ENCODE measurements around the gene PPA2.

Gene PPA2

GRCh38 chr4:105389167-105389566 lies 84.7 kb downstream of the PPA2 start:
- DNase-seq (ENCODE audit: low spot score) = no peak

- DNase-seq (ENCODE audit: low spot score) = no peak
These were observed 86.4 kb downstream of the PPA2 start for GRCh38 chr4:105387466-105387865.

DNA sequence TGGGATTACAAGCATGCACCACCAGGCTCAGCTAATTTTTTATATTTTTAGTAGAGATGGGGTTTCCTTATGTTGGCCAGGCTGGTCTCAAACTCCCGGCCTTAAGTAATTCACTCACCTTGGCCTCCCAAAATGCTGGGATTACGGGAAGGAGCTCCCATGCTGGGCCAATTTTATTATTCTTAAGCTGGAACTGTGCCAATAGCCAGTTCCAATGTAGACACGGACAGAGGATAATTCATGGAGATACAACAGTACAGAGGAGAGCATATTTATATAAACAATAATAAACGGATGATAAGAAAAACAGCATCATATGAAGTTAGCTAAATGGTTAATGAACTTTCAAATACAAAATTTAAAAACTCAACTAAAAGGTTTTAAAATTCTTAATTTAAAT lies 87.8 kb downstream of the PPA2 start:
- DNase-seq (ENCODE audit: low spot score) = no peak

DNA sequence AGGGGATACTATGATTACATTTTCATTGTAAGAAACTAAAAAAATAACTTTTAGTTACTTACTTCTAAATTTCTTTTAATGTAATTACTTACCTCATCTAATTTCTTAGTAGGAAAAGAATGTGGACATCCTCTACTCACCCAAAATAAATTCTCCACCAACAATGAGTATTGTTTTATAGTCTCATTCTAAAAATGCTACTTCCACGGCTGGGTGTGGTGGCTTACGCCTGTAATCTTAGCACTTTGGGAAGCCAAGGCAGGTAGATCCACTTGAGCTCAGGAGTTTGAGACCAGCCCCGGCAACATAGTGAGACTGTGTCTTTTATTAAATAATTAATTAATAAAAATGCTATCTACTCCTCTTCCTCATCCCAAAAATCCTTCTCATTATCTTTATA lies 99.8 kb downstream of the PPA2 start:
- DNase-seq (ENCODE audit: low spot score) = no peak

DNA sequence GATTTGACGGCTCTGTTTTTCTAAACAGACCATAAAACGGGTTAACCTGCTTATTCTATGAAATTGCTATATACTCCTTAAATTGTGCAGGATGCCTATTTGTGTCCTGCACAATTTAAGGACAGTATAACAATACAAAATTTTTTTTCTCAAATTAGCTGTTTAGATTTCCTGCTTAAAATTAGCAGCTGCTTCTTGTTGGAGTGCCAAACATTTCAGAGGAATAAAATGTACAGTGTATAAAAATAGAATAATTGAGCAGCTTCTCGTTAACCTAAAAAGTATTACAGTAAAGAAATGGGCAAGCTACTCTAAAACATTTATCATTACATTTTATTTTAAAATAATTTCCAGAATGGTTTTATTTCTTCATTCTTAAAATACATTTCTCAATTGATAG lies 100.5 kb downstream of the PPA2 start:
- DNase-seq (ENCODE audit: low spot score) = no peak

DNA sequence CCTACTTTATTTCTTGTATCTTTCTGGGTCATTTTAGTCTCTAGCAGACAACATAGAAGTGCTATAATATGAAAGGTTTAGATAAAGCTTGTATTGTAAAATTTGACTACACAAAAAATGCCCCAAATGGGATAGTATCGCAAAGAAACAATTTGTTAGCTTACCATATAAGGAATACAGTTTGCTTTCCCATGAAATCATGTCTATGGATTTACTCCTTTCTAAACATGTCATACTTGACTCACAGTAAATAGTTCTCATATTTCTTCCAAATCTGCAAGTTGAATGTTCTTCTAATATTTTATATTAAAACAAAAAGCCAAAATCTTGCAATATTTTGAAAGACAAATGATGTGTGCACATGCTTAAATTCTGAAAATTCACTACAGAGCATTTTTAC lies 103.9 kb downstream of the PPA2 start:
- no peak for DNase-seq (ENCODE audit: low spot score)

DNA sequence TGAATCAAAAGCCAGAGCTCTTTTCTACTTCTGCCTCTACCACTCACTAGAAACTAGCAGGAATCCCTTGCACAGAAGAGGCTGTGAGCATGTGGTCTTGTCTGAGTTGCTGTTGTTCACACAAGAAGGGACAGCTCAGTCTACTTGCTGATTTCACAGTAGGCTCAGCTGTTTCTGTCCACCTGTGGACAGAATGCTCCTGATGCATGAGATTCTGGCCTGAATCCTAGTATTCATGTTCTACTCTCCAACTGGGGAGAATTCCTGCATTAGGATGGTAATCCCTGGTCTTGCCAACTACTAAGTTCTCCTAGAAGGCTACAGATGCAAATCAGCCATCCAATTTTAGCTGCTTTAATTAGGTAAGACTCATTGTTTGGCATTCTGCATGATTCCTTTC lies 112.8 kb downstream of the PPA2 start:
- DNase-seq (ENCODE audit: low spot score) = no peak

- DNase-seq (ENCODE audit: low spot score) = no peak
These were observed 116.4 kb downstream of the PPA2 start for GRCh38 chr4:105357258-105357980.

DNA sequence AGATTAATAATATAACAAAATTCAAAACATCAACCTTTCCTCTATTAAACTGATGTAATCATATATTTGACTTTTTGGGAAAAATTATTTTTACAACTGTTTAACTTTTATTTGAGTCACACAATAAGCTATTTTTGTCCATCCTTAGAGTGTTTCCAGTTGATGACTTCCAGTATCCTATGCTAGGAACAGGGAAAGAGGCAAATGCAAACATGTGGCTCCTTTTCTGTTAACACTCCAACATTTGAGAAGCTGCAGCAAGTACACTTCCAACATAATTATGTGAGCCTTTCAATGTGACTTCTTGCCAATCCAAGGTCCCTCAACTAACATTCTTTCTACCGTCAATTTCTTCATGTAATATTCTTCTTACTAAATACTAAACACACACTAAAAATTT lies 117.7 kb downstream of the PPA2 start:
- DNase-seq (ENCODE audit: low spot score) = no peak

DNA sequence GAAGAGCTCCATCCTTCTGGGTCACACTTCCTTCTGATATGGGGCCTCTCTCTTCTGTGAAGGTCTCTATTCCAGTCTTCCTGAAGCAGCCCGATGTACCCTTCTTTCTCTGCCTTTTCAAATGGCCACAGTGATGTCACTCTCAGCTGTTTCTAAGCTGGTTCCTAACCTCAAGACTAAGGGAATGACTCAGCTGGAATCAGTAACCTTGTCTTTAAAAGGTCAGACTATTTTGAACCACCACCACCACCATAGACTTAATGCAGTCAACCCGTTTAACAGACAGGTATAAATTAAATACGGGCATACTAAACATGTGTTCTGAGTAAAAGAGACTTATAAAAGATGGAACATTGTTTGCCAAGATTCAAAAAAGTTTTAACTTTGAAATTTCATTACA lies 121.0 kb downstream of the PPA2 start:
- no peak for DNase-seq (ENCODE audit: low spot score)

DNA sequence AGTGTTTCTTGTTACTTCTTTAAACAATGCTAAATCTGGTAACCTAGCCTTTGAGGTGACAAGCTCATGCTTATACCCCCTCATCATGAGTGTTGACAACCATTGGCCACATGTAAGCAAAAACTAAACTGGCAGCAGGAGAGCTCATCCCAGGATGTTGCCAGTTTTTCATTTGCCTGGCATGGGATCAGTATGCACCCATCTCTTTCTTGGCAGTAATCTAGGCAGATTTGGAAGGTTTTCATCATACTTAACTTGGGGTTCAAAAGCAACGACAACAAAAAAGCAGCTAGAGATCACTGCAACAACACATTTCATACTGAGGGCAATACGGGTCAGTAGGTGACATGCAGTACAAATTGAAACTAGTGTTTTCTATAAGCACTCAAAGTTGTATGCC lies 122.0 kb downstream of the PPA2 start:
- DNase-seq (ENCODE audit: low spot score) = no peak

- DNase-seq (ENCODE audit: low spot score) = no peak
These were observed 122.9 kb downstream of the PPA2 start for GRCh38 chr4:105350859-105351490.

DNA sequence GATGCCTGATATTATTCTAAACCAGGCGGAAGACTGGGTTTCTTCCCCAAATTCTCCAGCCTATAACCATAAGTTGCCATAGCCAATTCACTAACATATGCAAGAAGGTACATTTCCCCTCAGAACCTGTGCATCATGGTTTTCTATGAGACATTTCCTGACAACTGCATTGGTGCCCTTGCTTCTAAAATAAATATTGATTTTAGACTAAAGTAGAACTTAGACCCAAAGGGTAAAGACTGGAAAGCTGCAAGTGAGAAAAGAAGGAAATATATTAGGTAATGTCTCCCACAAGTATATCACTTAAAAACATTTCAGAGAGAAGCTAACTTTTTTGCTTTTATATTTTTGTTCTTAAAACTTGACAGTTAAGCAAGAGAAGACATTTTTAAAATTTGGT lies 125.1 kb downstream of the PPA2 start:
- DNase-seq (ENCODE audit: low spot score) = no peak

- no peak for DNase-seq (ENCODE audit: low spot score)
These were observed 127.0 kb downstream of the PPA2 start for GRCh38 chr4:105346869-105347268.

- no peak for DNase-seq (ENCODE audit: low spot score)
These were observed 128.0 kb downstream of the PPA2 start for GRCh38 chr4:105345838-105346237.

GRCh38 chr4:105345358-105345757 lies 128.5 kb downstream of the PPA2 start:
- DNase-seq (ENCODE audit: low spot score) = no peak

GRCh38 chr4:105344141-105344540 lies 129.7 kb downstream of the PPA2 start:
- DNase-seq (ENCODE audit: low spot score) = no peak

GRCh38 chr4:105343146-105343931 lies 130.5 kb downstream of the PPA2 start:
- DNase-seq (ENCODE audit: low spot score) = no peak

- no peak for DNase-seq (ENCODE audit: low spot score)
These were observed 144.8 kb downstream of the PPA2 start for GRCh38 chr4:105329081-105329480.

GRCh38 chr4:105327956-105328355 lies 145.9 kb downstream of the PPA2 start:
- no peak for DNase-seq (ENCODE audit: low spot score)

DNA sequence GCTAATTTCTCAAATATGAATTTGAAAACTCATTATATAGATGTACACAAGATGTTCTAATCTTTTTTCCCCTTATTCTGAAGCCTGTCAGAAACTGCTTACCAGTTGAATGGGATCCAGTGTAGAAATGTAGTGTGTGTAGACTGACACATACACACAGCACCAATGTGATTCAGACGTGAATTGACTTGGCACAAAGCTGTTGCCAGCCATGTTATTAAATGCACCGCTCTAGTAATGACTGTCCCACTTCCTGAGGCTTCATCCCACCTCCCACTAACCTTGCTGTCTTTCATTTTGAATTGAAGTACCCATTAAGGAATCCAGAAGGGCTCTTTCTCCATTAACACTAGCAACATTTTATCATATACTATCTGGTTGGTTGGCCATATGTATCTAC lies 146.6 kb downstream of the PPA2 start:
- no peak for DNase-seq (ENCODE audit: low spot score)

Data from LoVo (cell line).